GM19023 (cell line): ENCODE results near the gene CENPVL1.
"Not testable (repeated sequence)": the region's sequence is repeated elsewhere in the genome, so short reads cannot be mapped to it uniquely, and the experiment has no call there.

ENCODE experiments used
- ATAC-seq: cut with Tn5 transposase; IDR thresholded peaks from one replicate; pipeline ENCODE4 v1.9.1; 2021; ENCODE audit warnings: mild to moderate bottlenecking, moderate library complexity; ENCODE audit not compliant: unreplicated experiment

Gene CENPVL1

GRCh38 chrX:51710277-51711164 lies at the start of gene CENPVL1:
Gene CENPVL1 (plus strand): TSS chrX:51710512. CDS start chrX:51710512, 0 bp downstream.
- ATAC-seq: not testable (repeated sequence)

DNA sequence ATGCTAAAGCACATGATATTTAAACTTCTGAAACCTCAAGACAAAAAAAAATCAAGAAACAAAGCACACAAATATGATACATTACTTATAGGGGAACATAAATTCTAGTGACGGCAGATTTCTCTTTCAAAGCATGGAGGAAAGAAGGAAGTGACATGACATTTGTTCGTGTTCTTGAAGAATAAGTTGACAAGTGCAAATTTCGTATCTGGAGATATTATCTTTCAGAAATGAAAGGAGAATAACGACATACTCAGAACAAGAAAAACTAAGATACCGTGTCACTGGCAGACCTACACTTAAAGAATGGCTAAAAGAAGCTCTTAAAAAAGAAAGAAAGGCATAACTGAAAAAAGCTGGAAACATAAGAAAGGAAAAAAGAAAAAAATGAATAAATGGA lies 44.3 kb upstream of the CENPVL1 start:
- no peak for ATAC-seq

GRCh38 chrX:51679689-51680433 lies 30.5 kb upstream of the CENPVL1 start:
- not testable (repeated sequence) for ATAC-seq

- ATAC-seq: not testable (repeated sequence)
Observed at GRCh38 chrX:51681808-51682719, 28.2 kb upstream of the CENPVL1 start.

- not testable (repeated sequence) for ATAC-seq
Observed at GRCh38 chrX:51682720-51683062, 27.6 kb upstream of the CENPVL1 start, which contains the start of gene CENPVL2. Gene CENPVL2 (minus strand): TSS chrX:51682831. CDS start chrX:51682831, 0 bp downstream.

GRCh38 chrX:51694254-51694653 lies 16.1 kb upstream of the CENPVL1 start:
- no peak for ATAC-seq

DNA sequence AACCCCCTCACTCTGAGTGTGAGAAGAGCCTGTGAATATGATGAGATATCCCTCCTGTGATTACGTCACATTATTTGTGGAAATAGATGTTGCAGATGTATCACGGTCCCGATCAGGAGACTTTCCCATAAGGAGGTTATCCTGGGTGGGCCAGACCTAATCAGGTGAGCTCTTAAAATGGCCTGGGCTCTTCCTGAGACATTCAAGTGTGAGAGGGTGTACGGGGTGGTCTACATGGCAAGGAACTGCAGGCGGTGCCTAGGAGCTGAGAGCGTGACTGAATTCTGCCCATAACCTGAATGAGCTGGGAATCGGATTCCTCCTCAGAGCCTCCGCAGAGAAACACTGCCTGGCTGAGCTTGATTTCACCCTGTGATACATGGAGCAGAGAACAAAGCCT lies 12.9 kb upstream of the CENPVL1 start:
- ATAC-seq: no peak

DNA sequence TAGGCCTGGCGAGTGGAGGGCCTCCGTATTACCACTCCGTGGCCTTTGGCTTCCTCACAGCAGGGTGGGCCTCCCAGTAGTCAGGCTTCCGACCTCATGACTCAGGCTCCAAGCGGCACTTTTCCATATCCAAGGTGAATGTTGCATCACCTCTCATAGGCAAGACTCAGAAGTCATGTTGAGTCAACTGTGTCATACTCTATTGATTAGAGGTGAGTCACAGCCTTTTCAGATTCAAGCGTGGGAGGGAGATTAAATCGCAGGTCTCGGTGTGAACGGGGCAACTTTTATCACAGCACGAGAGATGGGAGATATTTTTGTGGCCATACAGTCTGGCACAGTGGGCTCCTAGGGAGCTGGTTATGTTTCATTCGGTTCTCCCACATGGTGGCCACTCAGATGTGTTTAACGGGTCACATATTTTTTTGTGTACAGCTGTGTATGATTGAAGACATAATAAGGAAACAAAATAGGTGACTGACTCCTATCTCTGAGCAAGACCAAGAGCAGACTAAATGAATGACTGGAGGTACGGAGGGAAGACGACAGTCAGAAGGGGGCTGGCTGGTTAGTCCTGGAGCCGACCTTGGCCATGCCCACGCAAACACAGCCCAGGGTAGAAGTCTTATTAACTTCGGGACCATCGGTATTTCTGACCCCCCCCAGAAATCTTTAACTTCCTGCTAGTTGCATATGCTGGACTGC lies 2.8 kb downstream of the CENPVL1 start:
- ATAC-seq: not testable (repeated sequence)

DNA sequence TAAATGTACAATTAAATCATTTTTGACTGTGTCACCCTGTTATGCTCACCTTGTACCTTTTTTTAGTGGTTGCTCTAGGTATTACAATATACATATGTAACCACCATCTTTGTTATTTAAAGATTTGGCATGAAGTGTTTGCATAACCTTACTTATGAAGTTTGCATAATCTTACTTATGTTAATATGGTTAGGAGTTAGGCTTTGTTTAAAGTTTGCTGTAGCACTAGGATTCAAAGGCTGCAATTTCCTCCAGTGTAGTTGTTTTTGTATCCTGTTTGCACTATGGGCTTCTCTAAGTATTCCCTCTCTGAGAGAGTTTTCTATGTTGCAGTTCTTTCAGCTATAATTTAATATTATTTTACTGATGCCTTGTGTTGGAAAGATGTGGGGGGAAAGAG lies 17.9 kb downstream of the CENPVL1 start:
- ATAC-seq: no peak

DNA sequence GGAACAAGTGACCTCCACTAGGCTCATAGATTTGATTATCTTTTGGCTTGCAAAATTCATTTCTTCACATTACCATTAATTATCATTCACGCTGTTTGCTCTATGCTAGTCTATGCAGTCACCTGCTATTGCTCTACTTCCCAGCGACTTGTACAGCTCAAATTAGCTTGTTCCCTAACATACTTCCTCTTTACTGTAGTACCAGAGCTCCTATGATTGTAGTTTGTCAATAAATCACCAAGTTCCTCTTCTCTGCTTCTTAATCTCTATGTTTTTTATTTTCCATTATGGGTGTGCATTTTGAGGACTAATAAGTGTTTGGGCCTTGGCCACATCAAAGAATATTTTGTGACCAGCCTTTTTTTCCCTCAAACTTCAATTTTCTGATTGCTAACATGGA lies 26.8 kb downstream of the CENPVL1 start:
- no peak for ATAC-seq

GRCh38 chrX:51742586-51742985 lies 32.3 kb downstream of the CENPVL1 start:
- no peak for ATAC-seq

- peak; percentile 96 for ATAC-seq
Observed at GRCh38 chrX:51743179-51743957, 33.1 kb downstream of the CENPVL1 start, which contains the start of gene GSPT2. Gene GSPT2 (plus strand): TSS chrX:51743442. CDS start chrX:51743627, 185 bp downstream.

DNA sequence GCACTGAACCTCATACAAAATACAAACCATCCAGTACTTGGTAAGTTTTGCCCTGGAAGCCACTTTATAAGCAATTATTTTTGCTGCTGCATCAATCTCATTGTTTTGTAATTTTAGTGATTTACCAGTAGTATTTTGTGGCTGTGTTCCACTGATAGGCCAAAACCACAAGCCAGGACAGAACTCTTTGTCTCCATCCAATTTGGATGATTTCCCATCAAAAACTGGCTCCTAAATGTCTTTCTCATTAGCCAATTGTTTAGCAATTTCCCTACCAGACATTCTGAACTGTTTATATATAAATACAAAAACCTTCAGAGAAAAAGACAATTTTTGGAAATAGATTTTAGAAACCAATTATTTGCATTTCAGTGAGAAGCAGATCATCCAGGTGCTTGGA lies 37.4 kb downstream of the CENPVL1 start:
- no peak for ATAC-seq

DNA sequence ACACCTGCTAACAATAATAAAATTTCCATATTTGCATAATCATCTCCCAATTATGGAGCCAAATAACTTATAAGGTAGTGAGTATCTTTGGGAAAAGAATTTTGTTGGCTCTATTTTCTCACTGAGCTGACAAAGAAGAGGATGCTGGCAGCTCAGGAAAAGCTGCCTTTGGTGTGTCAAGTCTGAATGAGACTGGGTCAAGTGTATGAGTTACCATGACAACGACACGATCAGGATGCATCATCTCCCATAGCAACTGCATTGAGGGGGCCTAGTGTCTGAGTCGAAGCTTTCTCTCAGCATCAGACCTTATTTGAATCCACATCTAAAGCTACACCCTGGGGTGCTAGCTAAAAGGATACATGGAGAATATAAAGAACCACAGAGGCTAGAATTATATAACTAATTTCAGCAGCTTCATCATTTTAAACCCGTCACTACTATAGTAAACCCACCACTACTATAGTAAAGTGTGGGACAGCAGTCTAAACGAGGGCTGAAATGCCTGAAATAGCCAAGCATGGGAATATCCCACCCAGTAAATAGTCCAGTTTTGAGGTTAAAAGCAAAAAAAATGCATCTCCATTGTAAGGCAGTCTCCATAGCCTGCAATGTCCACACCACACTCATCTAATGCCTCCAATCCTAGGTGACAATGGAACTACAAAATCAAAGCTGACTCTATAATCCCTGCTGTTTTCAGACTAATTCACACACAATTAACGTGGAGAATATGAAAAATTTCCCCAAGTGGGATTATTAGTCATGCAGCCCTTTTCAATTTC lies 48.9 kb downstream of the CENPVL1 start:
- ATAC-seq: no peak

DNA sequence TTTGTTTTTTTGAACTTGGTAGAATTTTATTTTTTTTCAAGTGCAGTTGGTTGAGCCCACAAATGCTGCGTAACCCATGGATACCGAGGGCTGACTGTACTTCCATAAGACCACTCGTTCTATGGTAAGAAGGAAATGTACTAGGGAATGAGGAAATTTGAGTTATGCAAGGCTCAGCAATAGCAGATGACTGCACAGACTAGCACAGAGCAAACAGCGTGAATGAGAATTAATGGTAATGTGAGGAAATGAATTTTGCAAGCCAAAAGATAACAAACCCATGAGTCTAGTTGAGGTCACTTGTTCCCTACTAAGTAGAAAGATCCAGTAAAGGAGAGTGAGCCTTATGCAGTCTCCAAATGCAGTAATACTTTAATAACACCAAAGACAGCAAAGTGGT lies 50.3 kb downstream of the CENPVL1 start:
- no peak for ATAC-seq
